Gastroesophageal sphincter (tissue), 3 donors: Measurements from ENCODE around the gene SIVA1.

Source experiments
- CTCF ChIP-seq, 4 experiments: fragments of 200-600 bp in 2 of 4; fragments of 450-650 bp in 2 of 4; sonication (generic) in 1 of 4; IDR thresholded peaks; one replicate each; pipeline ENCODE4 v1.5.1; 2017 to 2019; ENCODE audit warnings: antibody characterized with exemption in 4 of 4, mild to moderate bottlenecking in 2 of 4, moderate library complexity in 2 of 4
- POLR2A ChIP-seq, 2 donors: fragments of 450-650 bp; IDR thresholded peaks; one replicate each; pipeline ENCODE4 v1.6.1; 2017; ENCODE audit warnings: antibody characterized with exemption in 2 of 2, mild to moderate bottlenecking in 2 of 2, moderate library complexity in 1 of 2
- POLR2AphosphoS5 ChIP-seq: sonication (generic); formaldehyde crosslinking; IDR thresholded peaks from one replicate; pipeline ENCODE4 v1.6.1; 2017; ENCODE audit warnings: antibody characterized with exemption

GRCh38 chr14:104757238-104757585 lies 4.3 kb downstream of the SIVA1 start:
- TF ChIP-seq POLR2AphosphoS5 = no peak
- no peak for TF ChIP-seq CTCF (IDR thresholded peaks at IDR 0.05)
- TF ChIP-seq POLR2A (IDR thresholded peaks at IDR 0.05) = no peak
